ENCODE data around the gene POLN. TPM values are rescaled to one million over a fixed set of nuclear protein-coding genes. Genes with fewer than 3 reads are reported as not detected.

Gene POLN
- total and polyA plus RNA-seq, 2 of the 4 experiments (the other 2 are of a cell fraction) = 0.63 to 0.72 TPM

GRCh38 chr4:2084316-2084715 lies 157.6 kb downstream of the POLN start:
- peak; percentile 2 for DNase-seq
- dilution Hi-C loops (cut with HindIII; ENCODE audit: low sequenced_read_pairs, unreplicated experiment) = no loop called here
- Histone ChIP-seq H3K36me3 (ENCODE audit: control insufficient read depth, insufficient read depth, low read length) (no peaks in the 10 kb centered on the region), H2BK120ac (ENCODE audit: low read depth, low read length) (no peak overlapping the region), H3K9ac (ENCODE audit: low read depth, low read length) (no peak overlapping the region), H2AK5ac (ENCODE audit: low read depth, low read length) (no peak overlapping the region), H3K18ac (ENCODE audit: low read depth, low read length) (no peak overlapping the region), H3K14ac (replicated peaks; ENCODE audit: low read depth, low read length) (no peak overlapping the region), H2BK20ac (ENCODE audit: low read depth, low read length) (no peak overlapping the region), H3K27ac (ENCODE audit: insufficient read depth, low read length) (no peak overlapping the region), H3K4me2 (ENCODE audit: low read depth, low read length) (no peak overlapping the region), H4K8ac (ENCODE audit: low read depth in 2 of 2, low read length in 2 of 2) (no peak overlapping the region), H3K4me1 (ENCODE audit: control insufficient read depth, insufficient read depth, low read length) (no peaks in the 10 kb centered on the region), H2BK15ac (ENCODE audit: low read depth, low read length) (no peak overlapping the region), H4K91ac (ENCODE audit: insufficient read depth, low read depth, low read length) (no peak overlapping the region), H3K56ac (ENCODE audit: extremely low read depth, insufficient read depth, low read length) (no peak overlapping the region), H2AFZ (replicated peaks; ENCODE audit: low read length, poor library complexity) (no peak overlapping the region), H2BK5ac (ENCODE audit: low read depth, low read length, poor library complexity, severe bottlenecking) (no peak overlapping the region), H3K9me1 (ENCODE audit: insufficient read depth, low read length) (no peaks in the 10 kb centered on the region), H3K4me3 (ENCODE audit: insufficient read depth, low read depth, low read length) (no peak overlapping the region), H3K79me1 (ENCODE audit: low read depth in 1 of 2, low read length in 2 of 2) (no peaks in the 10 kb centered on the region), H3K4ac (ENCODE audit: low read depth, low read length) (no peak overlapping the region), H4K5ac (ENCODE audit: low read depth, low read length) (no peak overlapping the region), H3K23ac (ENCODE audit: low read depth, low read length) (no peak overlapping the region), H3K27me3 (ENCODE audit: control insufficient read depth, insufficient read depth, low read length) (peaks cover 25% of the 10 kb centered on the region), H4K20me1 (ENCODE audit: insufficient read depth, low read length) (no peaks in the 10 kb centered on the region), H2AK9ac (replicated peaks; ENCODE audit: low read depth, low read length, poor library complexity) (no peak overlapping the region), H3K9me3 (ENCODE audit: control insufficient read depth, insufficient read depth, low read length) (no peaks in the 10 kb centered on the region)
- no peak for TF ChIP-seq BHLHE40 (IDR thresholded peaks at IDR 0.05; ENCODE audit: low read depth, low read length)
- no peak for TF ChIP-seq FOS (IDR thresholded peaks at IDR 0.05; ENCODE audit: low read depth, low read length)
- no peak for TF ChIP-seq SMC3 (IDR thresholded peaks at IDR 0.05; ENCODE audit: low read depth, low read length)
- no peak for TF ChIP-seq ELK1 (IDR thresholded peaks at IDR 0.05; ENCODE audit: borderline replicate concordance, low read depth, low read length)
- no peak for TF ChIP-seq RAD21 (IDR thresholded peaks at IDR 0.05; ENCODE audit: low read length)
- TF ChIP-seq USF2 (IDR thresholded peaks at IDR 0.05; ENCODE audit: low read depth, low read length) = no peak
- no peak for TF ChIP-seq MAFK (IDR thresholded peaks at IDR 0.05; ENCODE audit: low read depth, low read length)
- no peak for TF ChIP-seq CTCF (conservative IDR thresholded peaks at IDR 0.05; ENCODE audit: low read depth, low read length)
- TF ChIP-seq POLR2A (IDR thresholded peaks at IDR 0.05; ENCODE audit: low read depth, low read length) = no peak
- TF ChIP-seq RCOR1 (IDR thresholded peaks at IDR 0.05; ENCODE audit: insufficient replicate concordance, low read length) = no peak
- TF ChIP-seq MAZ (IDR thresholded peaks at IDR 0.05; ENCODE audit: borderline replicate concordance, low read depth, low read length) = no peak
- in situ Hi-C loops (cut with MboI; ENCODE audit: low sequenced_read_pairs) = no loop called here
- CTCF ChIA-PET = no interaction called here
- no TSS peak for BruUV-seq (replicated peaks)
- WGBS, 2 experiments (ENCODE audit: extremely low coverage in 2 of 2, insufficient read length in 1 of 2) = 75% methylated on average over 10 of the region's 13 CpGs; no CpG with 5 or more reads in 1 of the 2 experiments
- intact Hi-C loops (cut with micrococcal nuclease) = no loop called here
- ATAC-seq (ENCODE audit: low read depth) = no peak
- POLR2A ChIA-PET (ENCODE audit: unreplicated experiment) = no interaction called here

Data from IMR-90 (cell line).